ENCODE data around the gene FBLIM1.

FBLIM1 gene

GRCh38 chr1:15760520-15761211, 2.1 kb downstream of the FBLIM1 start:
- peak overlapping the region; percentile 99 for H3K27ac ChIP-seq
- peak overlapping the region; percentile 99 for H3K4me3 ChIP-seq
- peak; percentile 90 for DNase-seq (ENCODE audit: low spot score)
- TF ChIP-seq CTCF (IDR thresholded peaks at IDR 0.05), result no peak

DNA sequence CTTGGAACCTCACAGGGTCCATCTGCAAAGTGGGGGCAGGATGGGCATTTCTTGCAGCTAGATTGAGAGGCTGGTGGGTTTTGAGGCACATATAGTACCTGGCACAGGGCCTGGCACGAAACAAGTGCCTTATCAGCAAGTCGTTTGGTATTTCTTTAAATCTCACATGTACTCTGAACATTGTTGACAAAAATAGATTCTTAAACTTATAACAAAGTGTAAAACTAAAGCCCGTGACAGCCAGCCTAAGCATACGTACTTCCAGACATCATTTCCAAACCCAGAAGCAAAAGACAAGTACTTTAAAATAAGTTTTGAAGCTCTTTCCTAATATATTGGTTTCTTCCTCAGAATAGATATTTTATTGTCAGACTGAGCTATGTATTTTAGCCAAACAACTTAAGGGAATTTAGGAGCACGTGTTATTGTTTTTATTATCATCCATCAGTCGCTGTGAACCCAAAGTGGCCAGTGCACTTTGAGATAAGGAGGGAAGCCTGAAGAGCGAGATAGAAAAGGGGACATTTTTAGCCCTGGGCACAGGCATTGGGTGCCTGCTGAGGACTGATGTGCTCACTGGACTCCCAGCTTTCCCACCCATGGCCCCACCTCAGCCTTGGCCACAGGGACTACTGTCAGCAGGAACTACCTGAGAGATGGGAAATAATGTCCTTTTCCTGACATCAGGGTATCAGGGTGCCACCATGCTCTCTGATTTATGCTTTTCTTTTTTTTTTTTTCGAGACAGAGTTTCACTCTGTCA, 3.0 kb downstream of the FBLIM1 start:
- no peak for TF ChIP-seq CTCF (IDR thresholded peaks at IDR 0.05)
- H3K27ac ChIP-seq, result peak overlapping the region; percentile 99
- no peak for DNase-seq (ENCODE audit: low spot score)
- H3K4me3 ChIP-seq, result peak overlapping the region; percentile 99

DNA sequence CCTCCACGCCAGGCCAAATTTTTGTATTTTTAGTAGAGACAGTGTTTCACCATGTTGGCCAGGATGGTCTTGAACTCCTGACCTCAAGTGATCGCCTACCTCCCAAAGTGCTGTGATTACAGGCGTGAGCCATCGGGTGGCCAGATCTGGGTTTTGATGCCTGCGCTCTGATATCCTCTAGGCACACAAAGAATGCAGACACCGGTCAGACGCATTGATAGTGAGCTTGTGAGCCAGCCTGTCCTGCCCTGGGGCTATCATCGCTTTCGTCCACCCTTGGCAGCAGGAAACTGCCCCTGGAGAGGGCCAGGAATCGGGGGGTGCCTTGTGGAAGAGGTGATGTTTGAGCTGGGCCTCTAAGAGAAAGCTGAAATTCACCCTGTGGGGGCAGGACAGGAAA, 4.0 kb downstream of the FBLIM1 start:
- peak overlapping the region; percentile 99 for H3K4me3 ChIP-seq
- peak overlapping the region; percentile 99 for H3K27ac ChIP-seq
- no peak for TF ChIP-seq CTCF (IDR thresholded peaks at IDR 0.05)
- no peak for DNase-seq (ENCODE audit: low spot score)

- H3K27ac ChIP-seq, result peak overlapping the region; percentile 99
- no peak for DNase-seq (ENCODE audit: low spot score)
- H3K4me3 ChIP-seq, result peak overlapping the region; percentile 99
- TF ChIP-seq CTCF (IDR thresholded peaks at IDR 0.05), result no peak
Measured at GRCh38 chr1:15764269-15764764, 5.7 kb downstream of the FBLIM1 start.

DNA sequence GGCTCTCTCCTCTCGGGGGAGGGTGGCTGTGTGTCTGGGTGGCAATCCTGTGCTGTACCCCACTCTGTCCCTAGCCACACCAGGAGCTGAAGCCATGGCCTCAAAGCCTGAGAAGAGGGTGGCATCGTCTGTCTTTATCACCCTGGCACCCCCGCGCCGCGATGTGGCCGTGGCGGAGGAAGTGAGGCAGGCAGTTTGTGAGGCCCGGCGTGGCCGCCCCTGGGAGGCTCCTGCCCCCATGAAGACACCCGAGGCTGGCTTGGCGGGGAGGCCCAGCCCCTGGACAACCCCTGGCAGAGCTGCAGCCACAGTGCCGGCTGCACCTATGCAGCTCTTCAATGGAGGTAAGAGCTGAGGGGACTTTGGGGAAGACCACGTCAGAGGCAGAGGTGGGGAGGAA, 6.3 kb downstream of the FBLIM1 start:
- Histone ChIP-seq H3K27ac (peak overlapping the region; percentile 99), H3K4me3 (peak overlapping the region; percentile 99)
- no peak for DNase-seq (ENCODE audit: low spot score)
- TF ChIP-seq CTCF (IDR thresholded peaks at IDR 0.05), result no peak

- Histone ChIP-seq H3K4me3 (peak overlapping the region; percentile 99), H3K27ac (peak overlapping the region; percentile 99)
- no peak for DNase-seq (ENCODE audit: low spot score)
- no peak for TF ChIP-seq CTCF (IDR thresholded peaks at IDR 0.05)
Measured at GRCh38 chr1:15765495-15766194, 7.0 kb downstream of the FBLIM1 start.

Data from coronary artery (tissue), 2 donors.